Measurements from ENCODE around the gene TRIM37. TPM values are rescaled to one million over a fixed set of nuclear protein-coding genes. Genes with fewer than 3 reads are reported as not detected.

The TRIM37 gene
- total RNA-seq, 1 experiment from 2014 or later: 87.2 TPM

DNA sequence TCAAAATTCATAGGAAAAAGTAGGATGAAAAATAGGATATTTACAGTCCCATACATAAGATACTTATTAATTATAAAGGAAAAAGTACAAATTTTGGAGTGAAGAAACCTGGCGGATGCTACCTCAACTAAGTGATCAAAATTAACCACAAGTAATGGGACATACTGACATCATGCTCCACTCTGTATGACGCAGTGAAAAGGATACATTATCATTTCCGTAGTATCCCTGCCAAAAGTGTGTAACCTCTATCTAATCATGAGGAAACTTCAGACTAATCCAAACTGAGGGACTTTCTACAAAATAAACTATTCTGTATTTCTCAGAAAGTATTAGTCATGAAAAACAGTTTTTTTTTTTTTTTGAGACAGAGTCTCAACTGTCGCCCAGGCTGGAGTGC lies 60.5 kb downstream of the TRIM37 start:
- peaks cover 91% of the 10 kb centered on the region for H3K36me3 ChIP-seq
- no peak overlapping the region for H3K4me3 ChIP-seq
- no peaks in the 10 kb centered on the region for H3K27me3 ChIP-seq (replicated peaks)
- no peaks in the 10 kb centered on the region for H3K4me1 ChIP-seq (replicated peaks)
- H3K27ac ChIP-seq: no peak overlapping the region
- DNase-seq (ENCODE audit: low read depth in 1 of 2, low spot score in 2 of 2): no peak
- H3K9me3 ChIP-seq (replicated peaks): no peaks in the 10 kb centered on the region

GRCh38 chr17:59038734-59039133 lies 67.9 kb downstream of the TRIM37 start:
- Histone ChIP-seq H3K4me1 (replicated peaks) (no peaks in the 10 kb centered on the region), H3K36me3 (peaks cover 75% of the 10 kb centered on the region), H3K27ac (no peak overlapping the region), H3K4me3 (no peak overlapping the region), H3K27me3 (replicated peaks) (no peaks in the 10 kb centered on the region), H3K9me3 (replicated peaks) (no peaks in the 10 kb centered on the region)
- peak in 1 of 2 experiments; percentile 6 for DNase-seq (ENCODE audit: low read depth in 1 of 2, low spot score in 2 of 2)

- H3K36me3 ChIP-seq: peaks cover 75% of the 10 kb centered on the region
- H3K4me3 ChIP-seq: no peak overlapping the region
- DNase-seq (ENCODE audit: low read depth in 1 of 2, low spot score in 2 of 2): no peak
- no peaks in the 10 kb centered on the region for H3K4me1 ChIP-seq (replicated peaks)
- no peaks in the 10 kb centered on the region for H3K27me3 ChIP-seq (replicated peaks)
- no peak overlapping the region for H3K27ac ChIP-seq
- H3K9me3 ChIP-seq (replicated peaks): no peaks in the 10 kb centered on the region
These were observed 68.7 kb downstream of the TRIM37 start for GRCh38 chr17:59037960-59038359.

DNA sequence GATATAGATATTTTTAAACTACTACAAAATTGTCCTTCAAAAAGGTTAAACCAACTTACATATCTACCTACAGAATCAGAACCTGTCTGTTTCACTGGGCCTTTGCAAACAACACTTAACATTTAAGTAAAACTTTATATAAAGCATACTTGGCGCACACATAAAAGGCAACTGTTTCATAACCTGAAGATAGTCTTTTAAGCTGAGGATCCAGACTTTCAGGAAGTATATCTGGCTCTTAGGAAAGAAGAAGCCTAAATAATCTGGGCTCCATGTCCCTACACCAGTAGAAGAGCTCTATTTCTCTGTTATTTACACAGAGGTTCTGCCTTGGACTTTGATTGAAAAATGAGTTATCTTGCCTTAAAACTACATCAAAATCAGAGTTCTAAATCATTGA lies 75.9 kb downstream of the TRIM37 start:
- no peaks in the 10 kb centered on the region for H3K9me3 ChIP-seq (replicated peaks)
- no peaks in the 10 kb centered on the region for H3K27me3 ChIP-seq (replicated peaks)
- H3K27ac ChIP-seq: no peak overlapping the region
- DNase-seq (ENCODE audit: low read depth in 1 of 2, low spot score in 2 of 2): no peak
- H3K36me3 ChIP-seq: peaks cover 73% of the 10 kb centered on the region
- H3K4me1 ChIP-seq (replicated peaks): no peaks in the 10 kb centered on the region
- no peak overlapping the region for H3K4me3 ChIP-seq

- Histone ChIP-seq H3K27me3 (replicated peaks) (no peaks in the 10 kb centered on the region), H3K27ac (no peak overlapping the region), H3K36me3 (peaks cover 55% of the 10 kb centered on the region), H3K9me3 (replicated peaks) (no peaks in the 10 kb centered on the region), H3K4me1 (replicated peaks) (no peaks in the 10 kb centered on the region), H3K4me3 (no peak overlapping the region)
- no peak for DNase-seq (ENCODE audit: low read depth in 1 of 2, low spot score in 2 of 2)
These were observed 78.4 kb downstream of the TRIM37 start for GRCh38 chr17:59028328-59028727.

GRCh38 chr17:59027750-59028149 lies 78.9 kb downstream of the TRIM37 start:
- no peak overlapping the region for H3K27ac ChIP-seq
- H3K9me3 ChIP-seq (replicated peaks): no peaks in the 10 kb centered on the region
- DNase-seq (ENCODE audit: low read depth in 1 of 2, low spot score in 2 of 2): no peak
- no peak overlapping the region for H3K4me3 ChIP-seq
- H3K36me3 ChIP-seq: peaks cover 49% of the 10 kb centered on the region
- H3K27me3 ChIP-seq (replicated peaks): no peaks in the 10 kb centered on the region
- no peaks in the 10 kb centered on the region for H3K4me1 ChIP-seq (replicated peaks)

DNA sequence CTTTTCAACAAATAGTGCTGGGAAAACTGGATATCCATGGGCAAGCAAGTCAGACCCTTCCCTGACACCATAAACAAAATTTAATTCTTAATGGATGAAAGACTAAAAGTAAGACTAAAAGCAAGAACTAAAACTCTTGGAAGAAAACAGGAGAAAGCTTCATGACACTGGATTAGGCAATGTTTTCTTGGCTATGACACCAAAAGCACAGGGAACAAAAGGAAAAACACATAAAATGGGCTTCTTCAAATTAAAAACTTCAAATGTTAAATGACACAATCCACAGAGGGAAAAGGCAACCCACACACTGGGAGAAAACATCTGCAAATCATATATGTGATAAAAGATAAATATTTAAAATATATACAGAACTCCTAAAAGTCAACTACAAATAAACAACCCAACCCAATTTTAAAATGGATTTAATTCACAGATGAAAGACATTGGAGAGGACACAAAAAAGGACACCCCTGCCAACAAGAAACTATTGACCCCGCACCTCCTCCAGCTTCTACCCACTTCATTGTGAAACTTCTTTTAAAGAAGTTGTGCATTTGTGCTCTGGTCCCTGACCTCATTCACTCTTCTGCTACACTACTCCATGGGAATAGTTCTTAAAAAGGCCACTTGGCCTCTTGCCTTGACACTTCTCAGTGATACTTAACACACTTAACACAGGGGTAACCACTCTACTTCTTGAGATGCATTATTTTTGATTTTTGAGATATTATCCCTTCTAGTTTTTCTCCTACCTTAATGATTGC lies 80.3 kb downstream of the TRIM37 start:
- H3K9me3 ChIP-seq (replicated peaks): no peaks in the 10 kb centered on the region
- no peaks in the 10 kb centered on the region for H3K4me1 ChIP-seq (replicated peaks)
- no peak overlapping the region for H3K27ac ChIP-seq
- H3K4me3 ChIP-seq: no peak overlapping the region
- DNase-seq (ENCODE audit: low read depth in 1 of 2, low spot score in 2 of 2): no peak
- H3K27me3 ChIP-seq (replicated peaks): no peaks in the 10 kb centered on the region
- peaks cover 46% of the 10 kb centered on the region for H3K36me3 ChIP-seq

DNA sequence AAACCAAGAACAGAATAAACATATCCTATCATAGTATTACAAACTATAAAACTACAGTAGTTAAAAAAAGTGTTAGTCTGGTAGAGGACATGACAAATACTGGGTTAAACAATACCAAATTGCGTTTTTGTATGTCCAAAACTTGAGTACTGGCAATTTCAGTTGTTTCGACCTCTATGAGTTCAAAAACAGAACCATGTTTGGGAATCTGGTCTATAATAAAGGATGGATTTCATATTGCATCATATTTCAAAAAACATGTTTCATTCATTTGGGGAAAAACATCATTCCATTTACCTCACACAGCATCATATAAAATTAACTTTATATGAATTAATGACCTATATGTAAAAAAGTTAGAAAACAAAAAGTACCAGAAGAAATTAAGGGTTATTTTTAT lies 81.8 kb downstream of the TRIM37 start:
- DNase-seq (ENCODE audit: low read depth in 1 of 2, low spot score in 2 of 2): no peak
- H3K4me3 ChIP-seq: no peak overlapping the region

DNA sequence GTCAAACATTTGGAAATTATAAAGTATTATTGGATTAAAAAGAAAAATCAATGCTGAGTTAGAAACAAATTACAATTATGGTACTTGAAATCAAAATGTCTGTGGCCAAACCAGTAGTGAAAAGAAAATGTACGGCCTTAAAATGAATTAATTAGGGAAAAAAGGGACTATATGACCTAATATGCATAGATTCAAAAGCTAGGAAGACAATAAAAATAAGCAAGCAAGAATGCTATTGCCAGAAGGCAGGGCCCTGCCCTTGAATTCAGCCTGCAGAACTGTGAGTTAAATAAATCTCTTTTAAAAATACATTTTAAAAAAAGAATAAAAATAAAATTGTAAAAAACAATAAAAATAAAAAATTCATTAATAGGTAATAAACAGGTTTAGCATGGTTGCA lies 88.7 kb downstream of the TRIM37 start:
- no peak for DNase-seq (ENCODE audit: low read depth in 1 of 2, low spot score in 2 of 2)
- no peak overlapping the region for H3K27ac ChIP-seq
- H3K36me3 ChIP-seq: peaks cover 11% of the 10 kb centered on the region
- H3K27me3 ChIP-seq (replicated peaks): no peaks in the 10 kb centered on the region
- H3K4me1 ChIP-seq (replicated peaks): no peaks in the 10 kb centered on the region
- H3K4me3 ChIP-seq: no peak overlapping the region
- no peaks in the 10 kb centered on the region for H3K9me3 ChIP-seq (replicated peaks)

More for the DNA sequence above, 81.8 kb downstream of the TRIM37 start:
- Histone ChIP-seq H3K4me1 (replicated peaks) (no peaks in the 10 kb centered on the region), H3K9me3 (replicated peaks) (no peaks in the 10 kb centered on the region), H3K27ac (no peak overlapping the region), H3K36me3 (peaks cover 42% of the 10 kb centered on the region), H3K27me3 (replicated peaks) (no peaks in the 10 kb centered on the region)

DNA sequence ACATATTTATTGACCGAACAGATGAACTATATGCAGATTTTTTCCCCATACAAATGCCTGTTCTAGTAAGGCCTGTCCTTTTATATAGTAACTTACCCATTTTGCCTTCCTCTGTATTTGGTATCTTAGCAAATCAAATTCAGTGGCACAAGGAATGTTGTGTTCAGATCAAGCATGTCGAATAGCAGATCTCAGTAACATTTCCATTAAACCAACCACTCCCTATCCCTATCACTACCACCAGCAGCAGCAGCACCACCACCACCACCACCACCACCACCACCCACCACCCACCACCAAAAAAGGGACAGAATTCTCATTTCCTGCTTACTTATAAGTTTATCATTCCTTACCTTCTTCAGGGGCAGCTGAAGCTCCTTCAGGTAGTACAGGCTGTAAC lies 94.7 kb downstream of the TRIM37 start:
- no peak overlapping the region for H3K4me3 ChIP-seq
- no peaks in the 10 kb centered on the region for H3K9me3 ChIP-seq (replicated peaks)
- H3K27me3 ChIP-seq (replicated peaks): no peaks in the 10 kb centered on the region
- H3K4me1 ChIP-seq (replicated peaks): no peaks in the 10 kb centered on the region
- H3K36me3 ChIP-seq: peaks cover 49% of the 10 kb centered on the region
- DNase-seq (ENCODE audit: low read depth in 1 of 2, low spot score in 2 of 2): no peak
- H3K27ac ChIP-seq: no peak overlapping the region

DNA sequence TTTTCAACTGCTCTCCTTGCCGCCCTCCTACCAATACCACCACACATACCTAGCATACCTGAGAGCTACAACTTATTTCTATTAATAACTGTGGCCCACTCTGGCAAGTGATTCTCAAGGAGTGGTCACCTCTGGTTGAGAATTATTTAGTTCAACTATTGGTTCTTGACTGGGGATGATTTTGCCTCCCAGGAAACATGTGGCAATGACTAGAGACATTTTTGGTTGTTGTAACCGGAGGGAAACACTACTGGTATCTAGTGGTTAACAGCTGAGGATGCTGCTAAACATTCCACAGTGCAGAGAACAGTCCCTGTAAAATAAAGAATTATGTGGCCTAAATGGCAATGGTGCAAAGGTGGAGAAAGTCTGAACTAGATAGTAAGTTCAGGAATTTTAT lies 96.7 kb downstream of the TRIM37 start:
- no peaks in the 10 kb centered on the region for H3K9me3 ChIP-seq (replicated peaks)
- no peaks in the 10 kb centered on the region for H3K4me1 ChIP-seq (replicated peaks)
- no peaks in the 10 kb centered on the region for H3K27me3 ChIP-seq (replicated peaks)
- no peak overlapping the region for H3K27ac ChIP-seq
- DNase-seq (ENCODE audit: low read depth in 1 of 2, low spot score in 2 of 2): no peak
- H3K36me3 ChIP-seq: peaks cover 60% of the 10 kb centered on the region
- no peak overlapping the region for H3K4me3 ChIP-seq

DNA sequence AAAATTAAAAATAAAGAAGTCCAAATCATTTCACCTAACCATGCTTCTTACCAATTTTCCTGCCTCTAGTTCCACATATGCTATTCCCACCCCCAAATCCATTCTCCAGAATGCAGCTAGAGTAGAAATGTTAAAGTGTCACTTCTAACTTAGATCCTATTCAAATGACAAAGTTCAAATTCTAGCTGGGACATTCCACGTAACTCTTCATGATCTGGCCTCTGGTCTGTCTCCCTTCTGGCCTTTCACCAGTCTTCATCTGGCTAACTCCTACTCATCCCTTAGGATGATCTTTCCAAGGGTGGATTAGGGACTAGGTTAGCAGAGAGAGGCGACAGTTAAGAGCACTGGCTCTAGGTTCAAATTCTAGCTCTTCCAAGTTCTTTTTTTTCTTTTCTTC lies 97.9 kb downstream of the TRIM37 start:
- peaks cover 5% of the 10 kb centered on the region; the same call in 1 of the 2 replicates for H3K4me1 ChIP-seq (replicated peaks)
- no peak overlapping the region for H3K27ac ChIP-seq
- DNase-seq (ENCODE audit: low read depth in 1 of 2, low spot score in 2 of 2): no peak
- no peak overlapping the region for H3K4me3 ChIP-seq
- H3K27me3 ChIP-seq (replicated peaks): no peaks in the 10 kb centered on the region
- no peaks in the 10 kb centered on the region for H3K9me3 ChIP-seq (replicated peaks)
- peaks cover 62% of the 10 kb centered on the region for H3K36me3 ChIP-seq

- peaks cover 10% of the 10 kb centered on the region for H3K4me1 ChIP-seq (replicated peaks)
- H3K27ac ChIP-seq: no peak overlapping the region
- no peak overlapping the region for H3K4me3 ChIP-seq
- H3K36me3 ChIP-seq: peaks cover 62% of the 10 kb centered on the region
- H3K9me3 ChIP-seq (replicated peaks): no peaks in the 10 kb centered on the region
- DNase-seq (ENCODE audit: low read depth in 1 of 2, low spot score in 2 of 2): no peak
- H3K27me3 ChIP-seq (replicated peaks): no peaks in the 10 kb centered on the region
These were observed 98.7 kb downstream of the TRIM37 start for GRCh38 chr17:59007995-59008394.

GRCh38 chr17:59004338-59005111 lies 102.2 kb downstream of the TRIM37 start:
- Histone ChIP-seq H3K27me3 (replicated peaks) (no peaks in the 10 kb centered on the region), H3K27ac (no peak overlapping the region), H3K4me3 (no peak overlapping the region), H3K4me1 (replicated peaks) (peaks cover 37% of the 10 kb centered on the region), H3K36me3 (peaks cover 41% of the 10 kb centered on the region), H3K9me3 (replicated peaks) (no peaks in the 10 kb centered on the region)
- DNase-seq (ENCODE audit: low read depth in 1 of 2, low spot score in 2 of 2): peak; percentile 62 to 72

Data from SJSA1 (cell line).